Measurements from ENCODE around the gene RBP5.

GRCh38 chr12:7156259-7157197, 27.8 kb upstream of the RBP5 start:
- TF ChIP-seq, protein P1, sequence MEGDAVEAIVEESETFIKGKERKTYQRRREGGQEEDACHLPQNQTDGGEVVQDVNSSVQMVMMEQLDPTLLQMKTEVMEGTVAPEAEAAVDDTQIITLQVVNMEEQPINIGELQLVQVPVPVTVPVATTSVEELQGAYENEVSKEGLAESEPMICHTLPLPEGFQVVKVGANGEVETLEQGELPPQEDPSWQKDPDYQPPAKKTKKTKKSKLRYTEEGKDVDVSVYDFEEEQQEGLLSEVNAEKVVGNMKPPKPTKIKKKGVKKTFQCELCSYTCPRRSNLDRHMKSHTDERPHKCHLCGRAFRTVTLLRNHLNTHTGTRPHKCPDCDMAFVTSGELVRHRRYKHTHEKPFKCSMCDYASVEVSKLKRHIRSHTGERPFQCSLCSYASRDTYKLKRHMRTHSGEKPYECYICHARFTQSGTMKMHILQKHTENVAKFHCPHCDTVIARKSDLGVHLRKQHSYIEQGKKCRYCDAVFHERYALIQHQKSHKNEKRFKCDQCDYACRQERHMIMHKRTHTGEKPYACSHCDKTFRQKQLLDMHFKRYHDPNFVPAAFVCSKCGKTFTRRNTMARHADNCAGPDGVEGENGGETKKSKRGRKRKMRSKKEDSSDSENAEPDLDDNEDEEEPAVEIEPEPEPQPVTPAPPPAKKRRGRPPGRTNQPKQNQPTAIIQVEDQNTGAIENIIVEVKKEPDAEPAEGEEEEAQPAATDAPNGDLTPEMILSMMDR (IDR thresholded peaks at IDR 0.05 in 8 of 11, conservative IDR thresholded peaks at IDR 0.05 in 3 of 11) = no peak
- TF ChIP-seq POLR2AphosphoS5 (IDR thresholded peaks at IDR 0.05) (no peak), POLR2A (IDR thresholded peaks at IDR 0.05) (no peak)

All from spleen (tissue), 7 donors.